Kidney tubule cell (primary cell): ENCODE measurements around the gene PRRG3.
A peak's percentile ranks its signal among the peaks of the same experiment; 100 is the strongest.

Experiments
- DNase-seq: peaks from one replicate; pipeline ENCODE4 v3.0.0-alpha.2; 2018; ENCODE audit warnings: low spot score

Gene PRRG3

GRCh38 chrX:151708821-151709220 is 13.6 kb downstream of the PRRG3 start:
- no peak for DNase-seq

GRCh38 chrX:151710457-151710856 is 15.2 kb downstream of the PRRG3 start:
- DNase-seq = no peak

DNA sequence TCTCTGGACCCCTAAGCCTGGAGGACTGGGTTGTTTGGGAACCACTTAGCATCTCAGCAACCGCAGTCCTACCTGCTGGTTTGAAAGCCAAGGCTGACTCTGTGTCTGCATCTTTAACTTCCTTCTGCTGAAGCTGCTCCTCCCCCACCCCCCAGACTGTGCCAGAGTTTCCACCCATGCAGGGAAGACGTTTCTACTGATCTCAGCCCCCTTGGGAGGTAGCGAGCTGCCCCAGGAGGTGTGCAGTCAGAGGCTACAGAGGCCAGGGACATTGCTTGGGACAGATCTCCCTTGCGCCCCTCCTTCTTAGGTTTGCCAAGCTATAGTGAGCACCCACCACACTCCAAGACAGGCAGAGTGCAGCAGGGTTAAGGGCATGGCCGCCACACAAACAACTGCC is 15.9 kb downstream of the PRRG3 start:
- no peak for DNase-seq

DNA sequence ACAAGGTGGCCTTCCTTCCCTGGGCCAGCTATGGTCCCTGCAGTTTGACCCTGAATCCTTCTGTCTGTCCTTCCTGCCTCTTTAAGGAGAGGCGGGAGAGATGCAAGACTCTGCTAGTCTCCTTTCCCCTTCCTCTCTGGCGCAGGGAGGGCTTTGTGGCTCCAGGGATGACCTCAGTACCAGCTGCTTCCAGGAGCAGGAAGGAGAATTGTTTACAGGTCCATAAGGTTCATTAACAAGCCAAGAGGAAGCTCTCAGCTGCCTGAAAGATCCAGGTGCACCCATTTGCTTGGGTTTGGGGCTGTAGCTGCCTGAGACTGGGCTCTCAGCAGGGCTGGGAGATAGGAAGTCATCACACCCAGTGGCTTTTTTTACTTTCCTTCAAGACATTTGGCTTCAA is 16.5 kb downstream of the PRRG3 start:
- DNase-seq = no peak

DNA sequence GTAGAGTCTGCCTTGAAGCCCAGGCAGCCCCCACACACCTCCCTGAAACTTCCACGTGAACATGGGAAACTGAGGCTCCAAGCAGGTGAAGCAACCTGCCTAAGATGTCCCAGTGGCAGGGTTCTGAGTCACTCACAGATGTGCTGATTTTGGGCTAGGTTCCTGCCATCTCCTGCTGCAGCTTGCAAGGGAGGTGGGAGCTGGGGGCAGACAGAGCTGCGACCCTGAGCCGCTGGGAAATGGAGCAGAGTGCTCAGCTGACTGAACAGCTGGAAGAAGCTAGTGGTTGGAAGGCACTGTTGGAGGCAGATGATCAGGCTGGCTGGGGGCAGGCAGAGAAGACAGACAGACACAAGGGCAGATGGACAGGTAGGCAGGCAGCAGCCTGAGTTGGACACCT is 17.0 kb downstream of the PRRG3 start:
- DNase-seq = no peak

- DNase-seq = peak; percentile 20
Measured at GRCh38 chrX:151713849-151714248, 18.6 kb downstream of the PRRG3 start.

DNA sequence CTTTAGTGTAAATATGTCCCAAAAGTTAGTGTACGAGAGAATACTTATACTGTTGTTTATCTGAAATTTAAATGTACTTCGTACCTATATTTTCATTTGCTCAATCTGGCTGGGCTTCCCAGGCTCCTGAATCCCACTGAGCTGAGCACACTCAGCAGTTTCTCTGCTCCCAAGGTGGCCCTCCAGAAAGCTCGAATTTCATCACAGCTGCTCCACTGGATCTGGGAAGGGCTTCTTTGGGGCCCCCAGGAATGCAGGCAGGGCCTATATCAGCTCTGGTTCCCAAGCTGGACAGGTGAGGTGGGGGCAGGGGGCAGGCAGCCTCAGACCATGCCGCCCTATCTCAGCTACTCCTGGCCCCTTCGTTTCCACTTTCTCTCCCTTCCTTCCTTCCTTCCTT is 19.1 kb downstream of the PRRG3 start:
- no peak for DNase-seq

- DNase-seq = no peak
Measured at GRCh38 chrX:151715752-151716151, 20.5 kb downstream of the PRRG3 start, which contains the start of gene FATE1. Gene FATE1, plus strand, starts transcription at chrX:151716035. Its CDS starts 85 bp downstream, at chrX:151716120.

- peak; percentile 36 for DNase-seq
Measured at GRCh38 chrX:151722241-151722846, 27.1 kb downstream of the PRRG3 start.

GRCh38 chrX:151723156-151723760 is 28.0 kb downstream of the PRRG3 start:
- no peak for DNase-seq

DNA sequence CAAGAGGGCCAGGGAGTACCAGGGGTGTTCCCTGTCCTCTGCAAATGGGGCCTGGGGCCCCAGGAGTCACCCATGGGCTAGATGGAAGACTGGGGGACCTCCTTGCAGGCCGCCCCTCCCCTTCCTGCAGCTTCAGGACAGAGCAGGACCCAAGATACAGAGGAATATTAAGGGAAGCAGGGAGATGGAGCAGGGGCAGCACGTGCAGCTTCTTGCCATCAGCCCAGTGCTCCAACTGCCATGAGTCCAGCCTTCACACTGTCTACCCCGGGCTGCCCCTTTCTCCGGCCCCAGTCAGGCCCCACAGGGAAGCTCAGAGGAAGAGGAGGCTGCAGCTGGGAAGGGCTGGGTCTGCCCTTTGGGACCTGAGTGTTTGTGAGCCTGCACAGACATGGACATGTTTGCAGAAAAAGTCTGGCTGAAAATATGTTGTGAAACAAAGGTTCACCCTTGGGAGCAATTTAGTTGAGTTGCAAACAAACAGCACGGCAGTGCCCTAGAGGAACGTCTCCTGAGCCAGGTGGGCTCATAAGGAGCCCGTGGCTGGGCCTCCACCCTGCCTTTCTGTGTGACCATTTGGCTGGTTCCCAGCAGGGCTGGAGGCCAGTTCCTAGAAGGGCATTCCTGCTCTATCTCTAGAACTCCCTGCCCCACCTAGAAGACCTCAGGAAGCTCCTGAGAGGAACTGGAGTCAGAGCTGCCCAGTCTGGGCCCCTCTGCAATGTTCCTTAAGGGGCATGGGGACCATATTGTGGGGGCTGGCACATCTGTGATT is 29.5 kb downstream of the PRRG3 start:
- DNase-seq = no peak

- no peak for DNase-seq
Measured at GRCh38 chrX:151725338-151725614, 30.0 kb downstream of the PRRG3 start.

GRCh38 chrX:151726751-151727150 is 31.5 kb downstream of the PRRG3 start:
- no peak for DNase-seq

DNA sequence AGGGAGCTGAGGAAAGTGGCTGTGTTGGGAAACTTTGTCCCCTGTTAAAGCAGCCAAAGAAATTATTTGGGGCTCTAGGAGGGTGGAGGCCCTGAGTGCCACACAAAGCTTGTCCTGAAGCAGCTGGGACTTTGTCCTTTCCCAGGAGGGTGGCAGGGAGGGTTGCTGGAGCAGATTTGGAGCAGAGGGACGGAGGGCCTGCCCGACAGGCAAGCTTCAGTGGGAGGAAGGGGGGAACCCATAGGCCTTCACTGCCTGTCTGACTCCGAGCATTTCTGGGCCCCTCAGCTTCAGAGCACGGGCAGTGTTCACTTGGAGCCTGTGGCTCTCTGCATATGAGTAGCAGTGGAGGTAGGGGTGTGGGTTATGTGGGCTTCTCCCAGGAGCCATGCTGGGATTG is 32.1 kb downstream of the PRRG3 start:
- no peak for DNase-seq

GRCh38 chrX:151729056-151729725 is 33.9 kb downstream of the PRRG3 start:
- no peak for DNase-seq

GRCh38 chrX:151734446-151734845 is 39.2 kb downstream of the PRRG3 start, which contains the start of gene CNGA2:
Gene CNGA2, plus strand, starts transcription at chrX:151734746. Its CDS starts 3,738 bp downstream, at chrX:151738484.
- DNase-seq = no peak

GRCh38 chrX:151735219-151735618 is 40.0 kb downstream of the PRRG3 start:
- DNase-seq = no peak

- DNase-seq = no peak
Measured at GRCh38 chrX:151736685-151737084, 41.4 kb downstream of the PRRG3 start.

DNA sequence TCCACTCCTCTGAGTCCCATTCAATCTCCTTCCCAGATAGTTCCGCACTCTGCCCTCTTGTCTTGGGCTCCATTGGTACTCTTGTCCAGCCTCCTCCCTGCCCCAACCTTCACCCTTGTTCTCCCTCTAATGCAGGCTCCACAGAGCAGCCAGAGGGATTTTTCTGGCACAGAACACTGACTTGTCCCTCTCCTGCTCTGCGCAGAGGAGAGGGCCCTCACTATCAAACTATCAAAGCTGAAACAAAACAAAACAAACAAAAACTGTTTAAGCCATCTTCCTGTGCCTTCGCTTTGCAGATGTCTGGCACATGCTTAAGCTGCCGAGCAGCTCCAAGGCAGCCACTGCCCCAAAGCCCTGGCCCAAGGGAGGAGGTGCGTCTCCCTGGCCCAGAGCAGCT is 42.2 kb downstream of the PRRG3 start:
- DNase-seq = no peak

GRCh38 chrX:151738751-151739150 is 43.5 kb downstream of the PRRG3 start:
- no peak for DNase-seq

GRCh38 chrX:151741606-151742005 is 46.3 kb downstream of the PRRG3 start:
- DNase-seq = no peak

GRCh38 chrX:151742311-151742710 is 47.1 kb downstream of the PRRG3 start:
- no peak for DNase-seq
